ENCODE measurements around the gene B4GALT2. TPM values are rescaled to one million over a fixed set of nuclear protein-coding genes. Genes with fewer than 3 reads are reported as not detected.

The B4GALT2 gene
- total and polyA plus RNA-seq, 10 of the 15 experiments (the other 5 are each of a cell fraction or from before 2014, with no cell fraction given), result 0.98 to 61.0 (median 23.4) TPM

- no peaks in the 10 kb centered on the region for H3K27me3 ChIP-seq (replicated peaks in 1 of 2; ENCODE audit: control insufficient read depth in 2 of 2, insufficient read depth in 2 of 2, low read length in 1 of 2)
- RAD21 ChIA-PET (ENCODE audit: unreplicated experiment), result interaction anchor here (1.7 to 2.7 kb wide), 2 partner anchors 184 to 294 kb away, joined by 7 to 11 read pairs; no protein-coding TSS in a partner anchor
- FAIRE-seq, result no peak
Measured at GRCh38 chr1:43947874-43948437, 31.1 kb upstream of the B4GALT2 start.

More at GRCh38 chr1:43947874-43948437, 31.1 kb upstream of the B4GALT2 start:
- H3K79me2 ChIP-seq (ENCODE audit: control insufficient read depth, insufficient read depth, low read length), result peaks cover 23% of the 10 kb centered on the region
- ATAC-seq (no peak), DNase-seq (ENCODE audit: low read depth, low spot score) (no peak)
- H3K36me3 ChIP-seq (ENCODE audit: control insufficient read depth in 2 of 2, insufficient read depth in 2 of 2, low read length in 1 of 2), result 0 out of 4 replicates have a peak, but pooled peaks cover 0 to 4% of the 10 kb centered on the region in 2 experiments
- intact Hi-C loops (cut with micrococcal nuclease; ENCODE audit: unreplicated experiment), result loop anchor here (2.0 to 5.0 kb wide), 4 partner anchors 27 to 297 kb away; partner anchors contain the start of genes ATP6V0B, KDM4A and ST3GAL3
- in situ Hi-C loops (cut with MboI), result no loop called here
- TF ChIP-seq CREB1 (IDR thresholded peaks at IDR 0.05; ENCODE audit: low read depth) (no peak), SMARCA5 (IDR thresholded peaks at IDR 0.05) (no peak), BCL11A (IDR thresholded peaks at IDR 0.05; ENCODE audit: low read depth, low read length) (no peak), CREM (IDR thresholded peaks at IDR 0.05; ENCODE audit: low read depth) (no peak), REST (IDR thresholded peaks at IDR 0.05; ENCODE audit: low read depth, low read length) (no peak), IRF4 (IDR thresholded peaks at IDR 0.05; ENCODE audit: low read depth, low read length) (no peak), ASH2L (IDR thresholded peaks at IDR 0.05; ENCODE audit: borderline replicate concordance, low read depth) (no peak), MTA3 (IDR thresholded peaks at IDR 0.05; ENCODE audit: borderline replicate concordance, low read length) (no peak), YY1 (IDR thresholded peaks at IDR 0.05; ENCODE audit: low read depth, low read length) (no peak), PRDM15 (CRISPR knock-in tag; IDR thresholded peaks at IDR 0.05) (no peak), HDAC6 (IDR thresholded peaks at IDR 0.05; ENCODE audit: unreplicated experiment) (no peak), POLR2AphosphoS2 (IDR thresholded peaks at IDR 0.05; ENCODE audit: low read depth, low read length) (no peak), TARDBP (IDR thresholded peaks at IDR 0.05; ENCODE audit: borderline replicate concordance) (no peak)
- H3K27ac ChIP-seq (ENCODE audit: control insufficient read depth, insufficient read depth), result no peak overlapping the region
- ChIA-PET SMC1A (ENCODE audit: uncharacterized antibody, unreplicated experiment) (interaction anchor here (5.9 to 7.2 kb wide), 2 partner anchors 14 to 183 kb away, joined by 65 to 100 read pairs; partner anchors contain the start of gene ARTN), POLR2A (interaction anchor here (0.5 to 3.4 kb wide), 2 partner anchors 27 to 553 kb away, joined by 3 to 18 read pairs; partner anchors contain the start of gene ATP6V0B), CTCF (interaction anchor here (1.6 to 10.4 kb wide), 4 partner anchors 14 to 185 kb away, joined by 4 to 167 read pairs (median 88); partner anchors contain the start of genes ARTN and ATP6V0B)
- no TSS peak for BruUV-seq (replicated peaks)
- H3K4me1 ChIP-seq (ENCODE audit: control insufficient read depth, insufficient read depth, low read length), result peaks cover 10% of the 10 kb centered on the region
- peak overlapping the region; percentile 94 for H3K4me3 ChIP-seq
- 13% methylated on average over 3 of the region's 3 CpGs for WGBS (ENCODE audit: insufficient coverage, insufficient replicate concordance, low lambda C conversion rate, missing lambda C conversion rate)
- no peaks in the 10 kb centered on the region for H3K9me3 ChIP-seq (replicated peaks; ENCODE audit: control insufficient read depth, insufficient read depth, low read length)
- peak overlapping the region; percentile 85 for H3K9ac ChIP-seq (ENCODE audit: control insufficient read depth, insufficient read depth, low read length)
- H3K4me2 ChIP-seq (ENCODE audit: control insufficient read depth, insufficient read depth), result peak overlapping the region; percentile 98
- no peaks in the 10 kb centered on the region for H4K20me1 ChIP-seq (ENCODE audit: control insufficient read depth, insufficient read depth)
- no peak overlapping the region for H2AFZ ChIP-seq (ENCODE audit: control insufficient read depth, low read depth, low read length)

Data from GM12878 (cell line).